HEK293 (cell line): ENCODE data around the gene GSAP.

ENCODE experiments used
- CTCF ChIA-PET: fragments of 350-600 bp; formaldehyde crosslinking; extraction: SDS; loops from one replicate; lab custom pipeline; 2021; ENCODE audit warnings: antibody characterized with exemption; lab: Yijun Ruan, JAX
- POLR2A ChIA-PET: fragments of 300-600 bp; formaldehyde crosslinking; extraction: SDS; loops from one replicate; lab custom pipeline; 2020; ENCODE audit warnings: antibody characterized with exemption, inconsistent platforms; lab: Yijun Ruan, JAX
- H3K27ac ChIP-seq: fragments of 200-500 bp; sonication (Bioruptor generic); 2 replicates; pipeline ENCODE4 v1.5.1; 2014; ENCODE audit warnings: low read depth, low read length, control low read depth, inconsistent platforms; ENCODE audit errors: extremely low read depth
- H3K36me3 ChIP-seq, 2 experiments: fragments of 200-500 bp in 1 of 2; sonication (Bioruptor generic) in 1 of 2; 1 replicate in 1 of 2; 2 replicates in 1 of 2; pipeline ENCODE4 v1.5.1; 2014 to 2017; ENCODE audit warnings: inconsistent platforms in 2 of 2, low read length in 2 of 2; ENCODE audit not compliant: control insufficient read depth in 2 of 2, insufficient read depth in 1 of 2
- H3K4me1 ChIP-seq: fragments of 200-500 bp; sonication (Bioruptor generic); 2 replicates; pipeline ENCODE4 v1.5.1; 2014; ENCODE audit warnings: mild to moderate bottlenecking, low read length, inconsistent platforms; ENCODE audit not compliant: control insufficient read depth, insufficient read depth
- H3K4me3 ChIP-seq: 2 replicates; pipeline ENCODE4 v1.5.1; 2011; ENCODE audit warnings: low read depth, mild to moderate bottlenecking, control low read depth, low read length, moderate library complexity
- H3K9me3 ChIP-seq: fragments of 200-500 bp; sonication (Bioruptor generic); 2 replicates; pipeline ENCODE4 v1.5.1; 2014; ENCODE audit warnings: low read depth, low read length, inconsistent platforms; ENCODE audit not compliant: control insufficient read depth, insufficient read depth
- SP2 ChIP-seq: fragments of 450-650 bp; formaldehyde crosslinking; IDR thresholded peaks from 2 replicates; pipeline ENCODE4 v1.5.1; 2016; ENCODE audit warnings: missing biosample characterization, missing genetic modification characterization
- ZBTB21 ChIP-seq: fragments of 450-650 bp; formaldehyde crosslinking; IDR thresholded peaks from 2 replicates; pipeline ENCODE4 v1.5.1; 2017; ENCODE audit warnings: missing biosample characterization, missing genetic modification characterization
- ZEB2 ChIP-seq: fragments of 450-650 bp; formaldehyde crosslinking; IDR thresholded peaks from 2 replicates; pipeline ENCODE4 v1.5.1; 2016; ENCODE audit warnings: missing biosample characterization, missing genetic modification characterization
- ZNF133 ChIP-seq: fragments of 450-650 bp; formaldehyde crosslinking; IDR thresholded peaks from 2 replicates; pipeline ENCODE4 v1.5.1; 2016; ENCODE audit warnings: missing biosample characterization, missing genetic modification characterization
- ZNF146 ChIP-seq: fragments of 450-650 bp; formaldehyde crosslinking; IDR thresholded peaks from 2 replicates; pipeline ENCODE4 v1.5.1; 2016; ENCODE audit warnings: missing biosample characterization, missing genetic modification characterization
- ZNF266 ChIP-seq: fragments of 450-650 bp; formaldehyde crosslinking; IDR thresholded peaks from 2 replicates; pipeline ENCODE4 v1.5.1; 2016; ENCODE audit warnings: missing biosample characterization, missing genetic modification characterization, low read depth
- ZNF37A ChIP-seq: fragments of 450-650 bp; IDR thresholded peaks from 2 replicates; pipeline ENCODE4 v1.5.1; 2018; ENCODE audit warnings: missing biosample characterization, missing genetic modification characterization
- ZNF560 ChIP-seq: fragments of 450-650 bp; formaldehyde crosslinking; IDR thresholded peaks from 2 replicates; pipeline ENCODE4 v1.5.1; 2017; ENCODE audit warnings: missing biosample characterization, missing genetic modification characterization, borderline replicate concordance
- ZNF670 ChIP-seq: fragments of 450-650 bp; formaldehyde crosslinking; IDR thresholded peaks from 2 replicates; pipeline ENCODE4 v1.5.1; 2016; ENCODE audit warnings: missing biosample characterization, missing genetic modification characterization, low read depth
- ZNF747 ChIP-seq: fragments of 450-650 bp; formaldehyde crosslinking; IDR thresholded peaks from 2 replicates; pipeline ENCODE4 v1.5.1; 2016; ENCODE audit warnings: missing biosample characterization, missing genetic modification characterization
- ZNF792 ChIP-seq: fragments of 450-650 bp; formaldehyde crosslinking; IDR thresholded peaks from 2 replicates; pipeline ENCODE4 v1.5.1; 2016; ENCODE audit warnings: missing biosample characterization, missing genetic modification characterization
- ZNF830 ChIP-seq: fragments of 450-650 bp; IDR thresholded peaks from 2 replicates; pipeline ENCODE4 v1.5.0; 2018; ENCODE audit warnings: missing biosample characterization, missing genetic modification characterization, low read depth, mild to moderate bottlenecking, moderate library complexity
- TF ChIP-seq, protein P1 (sequence below): sonication (generic); formaldehyde crosslinking; IDR thresholded peaks from 2 replicates; pipeline ENCODE4 v1.8.1; 2022; ENCODE audit warnings: mild to moderate bottlenecking, moderate library complexity, missing genetic modification reagents
- TF ChIP-seq, protein P2 (sequence below): fragments of 450-650 bp; formaldehyde crosslinking; IDR thresholded peaks from 2 replicates; pipeline ENCODE4 v1.5.1; 2016; ENCODE audit warnings: missing biosample characterization, missing genetic modification characterization, borderline replicate concordance
- TF ChIP-seq, protein P3 (sequence below): fragments of 450-650 bp; formaldehyde crosslinking; IDR thresholded peaks from 2 replicates; pipeline ENCODE4 v1.5.1; 2016; ENCODE audit warnings: missing biosample characterization, missing genetic modification characterization
- TF ChIP-seq, protein P4 (sequence below): fragments of 450-650 bp; formaldehyde crosslinking; IDR thresholded peaks from 2 replicates; pipeline ENCODE4 v1.5.1; 2016; ENCODE audit warnings: missing biosample characterization, missing genetic modification characterization, borderline replicate concordance
- TF ChIP-seq, protein P5 (sequence below): fragments of 450-650 bp; formaldehyde crosslinking; IDR thresholded peaks from 2 replicates; pipeline ENCODE4 v1.5.1; 2016; ENCODE audit warnings: missing biosample characterization, missing genetic modification characterization

The GSAP gene

DNA sequence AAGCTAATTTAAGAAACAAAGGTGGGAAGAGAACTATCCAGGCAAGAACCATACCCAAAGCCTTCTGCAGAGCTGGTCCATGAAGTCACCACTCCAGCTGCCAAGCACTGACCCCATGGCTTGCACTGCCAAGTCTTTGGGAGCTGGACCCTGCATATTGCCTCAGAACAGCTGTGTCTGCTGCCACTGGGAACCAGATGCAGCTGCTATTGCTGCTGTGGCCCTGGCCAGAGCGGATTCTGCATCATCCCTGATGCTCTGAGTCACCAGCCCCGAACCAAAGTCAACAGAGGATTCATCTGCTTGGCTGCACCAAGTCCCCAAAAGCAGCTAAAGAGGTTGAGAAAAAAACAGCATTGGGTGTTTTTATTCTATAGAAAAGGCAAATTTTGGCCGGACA lies 39.2 kb upstream of the GSAP start:
- CTCF ChIA-PET, result interaction anchor here (0.6 kb wide), 1 partner anchor 168 kb away, joined by 3 read pairs; no protein-coding TSS in a partner anchor
- Histone ChIP-seq H3K9me3 (no peaks in the 10 kb centered on the region), H3K4me1 (peaks cover 3% of the 10 kb centered on the region; the same call in 1 of the 2 replicates), H3K36me3 (no peaks in the 10 kb centered on the region), H3K27ac (no peak overlapping the region), H3K4me3 (no peak overlapping the region)
- POLR2A ChIA-PET, result no interaction called here
- TF ChIP-seq, protein P1, sequence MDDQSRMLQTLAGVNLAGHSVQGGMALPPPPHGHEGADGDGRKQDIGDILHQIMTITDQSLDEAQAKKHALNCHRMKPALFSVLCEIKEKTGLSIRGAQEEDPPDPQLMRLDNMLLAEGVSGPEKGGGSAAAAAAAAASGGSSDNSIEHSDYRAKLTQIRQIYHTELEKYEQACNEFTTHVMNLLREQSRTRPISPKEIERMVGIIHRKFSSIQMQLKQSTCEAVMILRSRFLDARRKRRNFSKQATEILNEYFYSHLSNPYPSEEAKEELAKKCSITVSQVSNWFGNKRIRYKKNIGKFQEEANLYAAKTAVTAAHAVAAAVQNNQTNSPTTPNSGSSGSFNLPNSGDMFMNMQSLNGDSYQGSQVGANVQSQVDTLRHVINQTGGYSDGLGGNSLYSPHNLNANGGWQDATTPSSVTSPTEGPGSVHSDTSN (CRISPR knock-in tag), result no peak
- TF ChIP-seq ZNF830 (tag by site-specific recombination) (no peak), ZBTB21 (tag by site-specific recombination) (no peak), ZNF37A (tag by site-specific recombination) (no peak), SP2 (no peak), ZNF560 (no peak), ZNF792 (tag by site-specific recombination) (no peak)

DNA sequence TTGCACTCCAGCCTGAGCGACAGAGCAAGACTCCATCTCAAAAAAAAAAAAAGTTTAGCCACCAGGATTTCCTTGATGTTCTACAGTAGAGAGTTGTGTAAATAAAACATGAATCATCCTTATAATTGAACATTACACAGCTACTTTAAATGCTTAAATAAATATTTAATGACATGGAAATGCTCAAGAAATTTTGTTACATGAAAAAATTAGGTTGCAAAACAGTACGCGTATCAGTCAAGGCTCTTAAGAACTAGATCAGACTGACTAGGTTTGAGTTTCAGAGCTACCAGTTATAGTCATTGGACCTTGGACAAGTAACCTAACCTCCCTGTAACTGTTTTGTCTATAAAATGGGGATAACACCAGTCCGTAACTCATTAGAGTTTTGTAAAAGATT lies 38.7 kb upstream of the GSAP start:
- Histone ChIP-seq H3K36me3 (no peaks in the 10 kb centered on the region), H3K4me1 (peaks cover 3% of the 10 kb centered on the region; the same call in 1 of the 2 replicates)
- TF ChIP-seq ZNF792 (tag by site-specific recombination) (no peak), ZNF670 (no peak), ZNF146 (tag by site-specific recombination) (no peak), ZNF133 (tag by site-specific recombination) (no peak), ZNF266 (no peak), ZNF560 (no peak), ZNF747 (tag by site-specific recombination) (no peak), ZEB2 (no peak), ZNF830 (tag by site-specific recombination) (no peak)
- TF ChIP-seq, protein P2, sequence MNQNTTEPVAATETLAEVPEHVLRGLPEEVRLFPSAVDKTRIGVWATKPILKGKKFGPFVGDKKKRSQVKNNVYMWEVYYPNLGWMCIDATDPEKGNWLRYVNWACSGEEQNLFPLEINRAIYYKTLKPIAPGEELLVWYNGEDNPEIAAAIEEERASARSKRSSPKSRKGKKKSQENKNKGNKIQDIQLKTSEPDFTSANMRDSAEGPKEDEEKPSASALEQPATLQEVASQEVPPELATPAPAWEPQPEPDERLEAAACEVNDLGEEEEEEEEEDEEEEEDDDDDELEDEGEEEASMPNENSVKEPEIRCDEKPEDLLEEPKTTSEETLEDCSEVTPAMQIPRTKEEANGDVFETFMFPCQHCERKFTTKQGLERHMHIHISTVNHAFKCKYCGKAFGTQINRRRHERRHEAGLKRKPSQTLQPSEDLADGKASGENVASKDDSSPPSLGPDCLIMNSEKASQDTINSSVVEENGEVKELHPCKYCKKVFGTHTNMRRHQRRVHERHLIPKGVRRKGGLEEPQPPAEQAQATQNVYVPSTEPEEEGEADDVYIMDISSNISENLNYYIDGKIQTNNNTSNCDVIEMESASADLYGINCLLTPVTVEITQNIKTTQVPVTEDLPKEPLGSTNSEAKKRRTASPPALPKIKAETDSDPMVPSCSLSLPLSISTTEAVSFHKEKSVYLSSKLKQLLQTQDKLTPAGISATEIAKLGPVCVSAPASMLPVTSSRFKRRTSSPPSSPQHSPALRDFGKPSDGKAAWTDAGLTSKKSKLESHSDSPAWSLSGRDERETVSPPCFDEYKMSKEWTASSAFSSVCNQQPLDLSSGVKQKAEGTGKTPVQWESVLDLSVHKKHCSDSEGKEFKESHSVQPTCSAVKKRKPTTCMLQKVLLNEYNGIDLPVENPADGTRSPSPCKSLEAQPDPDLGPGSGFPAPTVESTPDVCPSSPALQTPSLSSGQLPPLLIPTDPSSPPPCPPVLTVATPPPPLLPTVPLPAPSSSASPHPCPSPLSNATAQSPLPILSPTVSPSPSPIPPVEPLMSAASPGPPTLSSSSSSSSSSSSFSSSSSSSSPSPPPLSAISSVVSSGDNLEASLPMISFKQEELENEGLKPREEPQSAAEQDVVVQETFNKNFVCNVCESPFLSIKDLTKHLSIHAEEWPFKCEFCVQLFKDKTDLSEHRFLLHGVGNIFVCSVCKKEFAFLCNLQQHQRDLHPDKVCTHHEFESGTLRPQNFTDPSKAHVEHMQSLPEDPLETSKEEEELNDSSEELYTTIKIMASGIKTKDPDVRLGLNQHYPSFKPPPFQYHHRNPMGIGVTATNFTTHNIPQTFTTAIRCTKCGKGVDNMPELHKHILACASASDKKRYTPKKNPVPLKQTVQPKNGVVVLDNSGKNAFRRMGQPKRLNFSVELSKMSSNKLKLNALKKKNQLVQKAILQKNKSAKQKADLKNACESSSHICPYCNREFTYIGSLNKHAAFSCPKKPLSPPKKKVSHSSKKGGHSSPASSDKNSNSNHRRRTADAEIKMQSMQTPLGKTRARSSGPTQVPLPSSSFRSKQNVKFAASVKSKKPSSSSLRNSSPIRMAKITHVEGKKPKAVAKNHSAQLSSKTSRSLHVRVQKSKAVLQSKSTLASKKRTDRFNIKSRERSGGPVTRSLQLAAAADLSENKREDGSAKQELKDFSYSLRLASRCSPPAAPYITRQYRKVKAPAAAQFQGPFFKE, result no peak
- TF ChIP-seq, protein P3, sequence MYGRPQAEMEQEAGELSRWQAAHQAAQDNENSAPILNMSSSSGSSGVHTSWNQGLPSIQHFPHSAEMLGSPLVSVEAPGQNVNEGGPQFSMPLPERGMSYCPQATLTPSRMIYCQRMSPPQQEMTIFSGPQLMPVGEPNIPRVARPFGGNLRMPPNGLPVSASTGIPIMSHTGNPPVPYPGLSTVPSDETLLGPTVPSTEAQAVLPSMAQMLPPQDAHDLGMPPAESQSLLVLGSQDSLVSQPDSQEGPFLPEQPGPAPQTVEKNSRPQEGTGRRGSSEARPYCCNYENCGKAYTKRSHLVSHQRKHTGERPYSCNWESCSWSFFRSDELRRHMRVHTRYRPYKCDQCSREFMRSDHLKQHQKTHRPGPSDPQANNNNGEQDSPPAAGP (tag by site-specific recombination), result no peak
- TF ChIP-seq, protein P4, sequence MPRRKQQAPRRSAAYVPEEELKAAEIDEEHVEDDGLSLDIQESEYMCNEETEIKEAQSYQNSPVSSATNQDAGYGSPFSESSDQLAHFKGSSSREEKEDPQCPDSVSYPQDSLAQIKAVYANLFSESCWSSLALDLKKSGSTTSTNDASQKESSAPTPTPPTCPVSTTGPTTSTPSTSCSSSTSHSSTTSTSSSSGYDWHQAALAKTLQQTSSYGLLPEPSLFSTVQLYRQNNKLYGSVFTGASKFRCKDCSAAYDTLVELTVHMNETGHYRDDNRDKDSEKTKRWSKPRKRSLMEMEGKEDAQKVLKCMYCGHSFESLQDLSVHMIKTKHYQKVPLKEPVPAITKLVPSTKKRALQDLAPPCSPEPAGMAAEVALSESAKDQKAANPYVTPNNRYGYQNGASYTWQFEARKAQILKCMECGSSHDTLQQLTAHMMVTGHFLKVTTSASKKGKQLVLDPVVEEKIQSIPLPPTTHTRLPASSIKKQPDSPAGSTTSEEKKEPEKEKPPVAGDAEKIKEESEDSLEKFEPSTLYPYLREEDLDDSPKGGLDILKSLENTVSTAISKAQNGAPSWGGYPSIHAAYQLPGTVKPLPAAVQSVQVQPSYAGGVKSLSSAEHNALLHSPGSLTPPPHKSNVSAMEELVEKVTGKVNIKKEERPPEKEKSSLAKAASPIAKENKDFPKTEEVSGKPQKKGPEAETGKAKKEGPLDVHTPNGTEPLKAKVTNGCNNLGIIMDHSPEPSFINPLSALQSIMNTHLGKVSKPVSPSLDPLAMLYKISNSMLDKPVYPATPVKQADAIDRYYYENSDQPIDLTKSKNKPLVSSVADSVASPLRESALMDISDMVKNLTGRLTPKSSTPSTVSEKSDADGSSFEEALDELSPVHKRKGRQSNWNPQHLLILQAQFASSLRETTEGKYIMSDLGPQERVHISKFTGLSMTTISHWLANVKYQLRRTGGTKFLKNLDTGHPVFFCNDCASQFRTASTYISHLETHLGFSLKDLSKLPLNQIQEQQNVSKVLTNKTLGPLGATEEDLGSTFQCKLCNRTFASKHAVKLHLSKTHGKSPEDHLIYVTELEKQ (tag by site-specific recombination), result no peak
- TF ChIP-seq, protein P5, sequence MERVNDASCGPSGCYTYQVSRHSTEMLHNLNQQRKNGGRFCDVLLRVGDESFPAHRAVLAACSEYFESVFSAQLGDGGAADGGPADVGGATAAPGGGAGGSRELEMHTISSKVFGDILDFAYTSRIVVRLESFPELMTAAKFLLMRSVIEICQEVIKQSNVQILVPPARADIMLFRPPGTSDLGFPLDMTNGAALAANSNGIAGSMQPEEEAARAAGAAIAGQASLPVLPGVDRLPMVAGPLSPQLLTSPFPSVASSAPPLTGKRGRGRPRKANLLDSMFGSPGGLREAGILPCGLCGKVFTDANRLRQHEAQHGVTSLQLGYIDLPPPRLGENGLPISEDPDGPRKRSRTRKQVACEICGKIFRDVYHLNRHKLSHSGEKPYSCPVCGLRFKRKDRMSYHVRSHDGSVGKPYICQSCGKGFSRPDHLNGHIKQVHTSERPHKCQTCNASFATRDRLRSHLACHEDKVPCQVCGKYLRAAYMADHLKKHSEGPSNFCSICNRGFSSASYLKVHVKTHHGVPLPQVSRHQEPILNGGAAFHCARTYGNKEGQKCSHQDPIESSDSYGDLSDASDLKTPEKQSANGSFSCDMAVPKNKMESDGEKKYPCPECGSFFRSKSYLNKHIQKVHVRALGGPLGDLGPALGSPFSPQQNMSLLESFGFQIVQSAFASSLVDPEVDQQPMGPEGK (tag by site-specific recombination), result no peak
- TF ChIP-seq, all 188 proteins: peak for 0
- Histone ChIP-seq H3K9me3 (no peaks in the 10 kb centered on the region), H3K4me3 (no peak overlapping the region), H3K27ac (no peak overlapping the region)
- ChIA-PET CTCF (interaction anchor here (0.6 kb wide), 1 partner anchor 116 kb away, joined by 3 read pairs; no protein-coding TSS in a partner anchor), POLR2A (no interaction called here)
